Spleen (tissue), 7 donors: ENCODE measurements around the gene GPR173.

Experiments
- CTCF ChIP-seq, 11 experiments: fragments of 200-600 bp in 7 of 11; fragments of 450-650 bp in 4 of 11; sonication (generic) in 4 of 11; IDR thresholded peaks in 8 of 11; conservative IDR thresholded peaks in 3 of 11; 1 replicate in 7 of 11; 2 replicates in 4 of 11; pipeline versions ENCODE4 v1.4.0 to v1.8.0; 2016 to 2021; ENCODE audit warnings: antibody characterized with exemption in 11 of 11, inconsistent platforms in 4 of 11, mild to moderate bottlenecking in 1 of 11
- POLR2A ChIP-seq, 3 donors: fragments of 450-650 bp; IDR thresholded peaks; one replicate each; pipeline ENCODE4 v1.5.1; 2017; ENCODE audit warnings: antibody characterized with exemption in 3 of 3, mild to moderate bottlenecking in 1 of 3
- POLR2AphosphoS5 ChIP-seq, 3 donors: sonication (generic); formaldehyde crosslinking; IDR thresholded peaks; one replicate each; pipeline ENCODE4 v1.5.1; 2017; ENCODE audit warnings: antibody characterized with exemption in 3 of 3
- donor health status: DM: no; HTN: no; CAD: no; lungs with moderate emphysema.
- donor health status: DM: no; HTN: no; CAD: no.
- donor health status: DM: no; HTN: no; CAD: no.

- no peak for TF ChIP-seq POLR2A (IDR thresholded peaks at IDR 0.05)
- TF ChIP-seq CTCF (IDR thresholded peaks at IDR 0.05 in 8 of 11, conservative IDR thresholded peaks at IDR 0.05 in 3 of 11) = no peak
- no peak for TF ChIP-seq POLR2AphosphoS5 (IDR thresholded peaks at IDR 0.05)
These were observed 24.0 kb downstream of the GPR173 start for GRCh38 chrX:53072418-53073114.
